Ecto neural progenitor cell (in vitro differentiated cells): ENCODE results near the gene TM9SF2.
"Not testable (repeated sequence)": the region's sequence is repeated elsewhere in the genome, so short reads cannot be mapped to it uniquely, and the experiment has no call there.

Experiments used
- DNase-seq: peaks from one replicate; pipeline ENCODE4 v3.0.0-alpha.2; 2018; ENCODE audit warnings: low spot score

TM9SF2 gene

DNA sequence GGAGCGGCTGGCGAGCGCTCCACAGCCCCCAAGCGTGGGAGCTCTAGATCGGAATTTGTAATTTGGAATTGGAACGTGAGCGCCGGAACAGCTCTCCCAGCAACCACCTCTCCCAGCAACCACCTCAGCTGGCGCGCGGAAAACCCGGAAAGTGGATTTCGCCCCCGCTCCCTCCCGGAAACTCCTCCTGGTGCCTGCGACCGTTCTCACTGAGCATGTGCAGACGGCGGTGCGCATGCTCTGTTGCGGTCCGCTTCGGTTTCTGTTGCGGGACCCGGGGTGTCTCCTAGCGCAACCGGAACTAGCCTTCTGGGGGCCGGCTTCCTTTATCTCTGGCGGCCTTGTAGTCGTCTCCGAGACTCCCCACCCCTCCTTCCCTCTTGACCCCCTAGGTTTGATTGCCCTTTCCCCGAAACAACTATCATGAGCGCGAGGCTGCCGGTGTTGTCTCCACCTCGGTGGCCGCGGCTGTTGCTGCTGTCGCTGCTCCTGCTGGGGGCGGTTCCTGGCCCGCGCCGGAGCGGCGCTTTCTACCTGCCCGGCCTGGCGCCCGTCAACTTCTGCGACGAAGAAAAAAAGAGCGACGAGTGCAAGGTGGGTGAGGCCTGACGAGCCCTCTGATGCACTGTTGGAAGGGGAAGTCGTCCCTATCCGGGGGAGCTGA is at the start of gene TM9SF2:
Gene TM9SF2 (plus strand): TSS at position 289 of the 664 bp plus-strand sequence. CDS start 135 bp downstream, at position 424.
- peak; percentile 99 for DNase-seq

DNA sequence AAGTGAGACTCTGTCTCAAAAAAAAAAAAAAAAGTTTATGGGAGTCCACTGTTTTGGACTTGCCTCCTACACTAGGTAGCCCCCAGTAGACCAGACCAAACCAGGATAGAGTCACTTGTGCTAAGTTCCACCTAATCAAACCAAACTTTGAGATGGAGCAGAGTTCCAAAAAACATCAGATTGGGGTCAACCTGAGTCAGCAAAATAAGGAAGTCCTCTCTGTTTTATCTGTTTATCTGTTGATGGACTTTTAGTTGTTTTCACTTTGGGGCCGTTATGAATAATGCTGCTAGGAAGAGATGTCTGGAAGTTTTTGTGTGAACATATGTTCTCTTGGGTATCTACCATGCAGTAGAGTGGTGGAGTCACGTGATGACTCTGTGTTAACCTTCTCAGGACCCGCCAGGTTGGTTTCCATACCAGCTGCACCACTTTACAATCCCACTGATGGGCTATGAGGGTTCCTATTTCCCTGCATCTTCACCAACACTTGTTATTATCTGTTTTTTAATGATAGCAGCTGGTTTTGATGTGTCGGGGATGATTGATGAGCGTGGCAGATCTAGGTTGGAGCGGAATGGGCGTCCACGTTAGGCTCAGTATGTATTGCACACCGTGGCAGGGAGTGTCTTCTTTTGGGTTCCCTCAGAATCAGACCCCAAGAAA is 46.6 kb upstream of the TM9SF2 start:
- DNase-seq, result no peak

DNA sequence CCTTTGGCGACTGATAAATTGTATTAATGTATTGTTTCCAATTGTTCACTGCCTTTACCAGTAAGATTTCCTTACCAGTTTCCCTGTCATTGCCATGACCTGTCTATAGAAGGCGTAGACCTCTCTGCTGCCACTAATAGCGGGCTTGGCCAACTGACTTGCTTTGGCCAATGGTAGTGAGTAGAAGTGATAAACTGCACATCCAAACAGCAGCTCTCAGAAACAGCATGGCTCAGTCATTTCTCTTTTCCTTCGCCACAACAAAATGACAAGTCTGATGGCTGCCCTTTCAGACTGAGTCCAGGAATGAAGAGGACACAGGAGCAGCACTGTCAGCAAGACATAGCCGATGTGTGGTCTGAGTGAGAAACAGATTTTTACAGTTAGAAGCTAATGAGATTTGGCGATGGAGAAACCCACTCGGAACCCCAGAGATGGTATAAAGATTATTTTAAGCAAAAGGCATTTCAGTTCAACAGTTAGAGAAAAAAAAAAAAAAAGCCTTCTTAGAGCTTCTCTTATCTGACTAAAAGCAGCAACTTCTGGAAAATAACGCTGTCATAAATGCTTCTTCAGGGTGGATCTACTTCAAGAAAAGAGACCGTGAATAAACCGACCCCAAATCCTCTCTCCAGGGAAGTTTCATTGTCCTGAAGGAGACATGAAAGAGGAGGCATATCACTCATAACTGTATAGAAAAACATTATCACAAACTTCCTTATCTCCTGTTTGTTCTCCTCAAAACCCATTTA is 42.0 kb upstream of the TM9SF2 start:
- DNase-seq, result no peak

GRCh38 chr13:99460802-99461201 is 40.5 kb upstream of the TM9SF2 start:
- DNase-seq, result not testable (repeated sequence)

GRCh38 chr13:99463646-99464397 is 37.5 kb upstream of the TM9SF2 start:
- DNase-seq, result no peak

DNA sequence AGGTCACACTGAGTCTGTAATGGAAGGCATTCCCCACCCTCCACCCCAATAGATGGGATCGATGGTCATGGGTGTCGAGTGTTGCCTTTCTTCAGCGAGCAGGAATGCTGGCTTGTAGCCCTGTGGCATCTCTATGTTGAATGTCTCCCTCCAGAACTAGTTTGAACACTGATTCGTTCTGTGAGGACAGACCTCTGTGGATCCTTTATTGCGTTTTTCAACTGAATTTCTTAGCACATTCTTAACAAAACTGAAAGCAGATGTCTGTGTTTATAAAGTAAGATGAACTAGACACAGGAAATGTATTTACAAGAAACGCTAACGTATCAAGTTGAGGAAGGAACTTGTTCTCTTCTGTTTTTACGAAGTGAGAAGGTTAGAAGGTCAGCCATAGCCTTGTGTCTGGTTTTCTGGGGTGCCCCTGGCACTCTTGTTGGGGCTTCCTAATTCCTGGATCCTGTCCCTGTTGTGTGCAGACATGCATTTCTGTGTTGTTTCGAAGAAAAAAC is 36.8 kb upstream of the TM9SF2 start:
- DNase-seq, result no peak

DNA sequence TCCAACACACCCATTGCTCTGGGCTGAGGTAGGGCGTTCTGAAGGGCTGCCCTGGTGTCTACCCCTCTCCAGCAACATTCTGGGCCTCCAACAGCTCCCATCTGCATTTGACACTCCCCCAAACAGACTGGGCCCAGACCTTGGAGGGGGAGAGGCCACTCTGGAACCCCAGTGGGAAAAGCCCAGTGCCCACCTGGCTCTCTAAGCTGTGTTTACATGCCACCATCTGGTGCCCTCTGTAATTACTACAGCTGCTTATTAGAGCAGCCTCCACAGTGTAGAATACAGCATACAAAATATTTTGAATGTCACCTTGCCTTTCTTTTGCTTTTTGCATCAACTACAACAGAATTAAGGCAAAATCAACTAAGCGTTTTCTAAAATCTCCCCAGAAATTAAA is 35.8 kb upstream of the TM9SF2 start:
- no peak for DNase-seq

DNA sequence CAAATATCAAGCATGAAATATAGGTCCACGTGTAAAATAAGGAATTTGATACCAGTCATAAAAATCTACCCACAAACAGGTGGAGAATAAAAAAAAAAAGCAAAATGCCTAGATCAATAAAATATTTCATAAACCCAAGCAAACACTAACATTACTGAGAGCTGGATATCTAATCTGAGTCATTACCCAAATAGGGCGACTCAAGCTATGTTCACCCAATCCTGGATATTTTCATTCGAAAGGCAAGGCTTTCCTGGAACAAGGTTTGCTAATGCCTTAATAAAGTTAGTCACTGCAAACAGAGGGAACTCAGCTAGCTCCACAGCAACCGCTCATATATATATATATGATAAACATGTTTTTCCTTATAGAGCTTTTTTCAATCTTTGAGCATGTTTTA is 33.5 kb upstream of the TM9SF2 start:
- no peak for DNase-seq

DNA sequence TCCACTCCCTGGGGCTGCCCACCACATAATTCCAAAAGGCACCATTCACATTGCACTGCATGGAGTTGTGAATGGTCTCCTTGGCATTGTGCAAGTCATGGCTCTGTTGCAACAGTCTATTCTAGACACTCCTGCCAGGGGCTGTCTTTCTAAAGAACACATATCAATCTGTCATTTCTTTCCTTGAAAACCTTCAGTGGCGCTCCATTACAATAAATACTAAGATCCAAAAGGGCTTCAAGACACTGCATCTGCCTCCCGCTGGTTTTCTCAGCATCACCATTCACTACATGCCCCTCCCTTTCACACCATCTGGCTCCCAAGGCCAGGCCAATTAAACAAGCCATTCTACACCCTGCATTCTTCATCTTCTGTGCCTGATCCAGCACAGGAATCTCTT is 32.2 kb upstream of the TM9SF2 start:
- no peak for DNase-seq

DNA sequence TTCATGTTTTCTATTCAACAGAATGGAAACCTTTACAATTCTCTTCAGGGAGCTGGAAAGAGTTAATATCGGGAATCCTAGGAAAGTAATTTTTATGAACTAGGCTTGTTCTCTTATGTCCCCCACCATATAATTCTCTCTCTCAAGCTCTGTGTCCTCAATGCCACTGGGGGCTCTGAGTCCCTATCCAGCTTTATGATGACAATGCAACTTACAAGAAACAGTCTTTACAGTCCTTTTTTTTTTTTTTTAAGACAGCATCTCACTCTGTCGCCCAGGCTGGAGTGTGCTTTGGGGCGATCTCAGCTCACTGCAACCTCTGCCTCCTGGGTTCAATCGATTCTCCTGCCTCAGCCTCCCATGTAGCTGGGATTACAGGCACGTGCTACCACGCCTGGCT is 31.2 kb upstream of the TM9SF2 start:
- no peak for DNase-seq

GRCh38 chr13:99471221-99472121 is 29.8 kb upstream of the TM9SF2 start:
- DNase-seq, result no peak

DNA sequence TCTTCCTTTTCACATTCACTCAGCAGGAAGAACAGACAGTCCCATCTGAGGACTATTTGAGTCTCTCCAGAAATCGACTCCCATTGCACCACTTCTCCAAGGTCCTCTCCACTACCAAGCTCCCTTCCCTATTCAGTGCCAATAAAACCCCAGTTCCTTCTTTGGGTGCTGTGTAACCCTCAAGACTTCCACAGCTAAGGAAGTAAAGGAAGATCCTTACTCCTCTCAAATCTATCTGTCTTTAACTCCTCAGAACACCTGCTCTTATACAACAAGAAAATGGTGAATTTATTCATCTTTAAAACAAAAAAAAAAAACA is 29.2 kb upstream of the TM9SF2 start:
- DNase-seq, result no peak

GRCh38 chr13:99473515-99473914 is 27.8 kb upstream of the TM9SF2 start:
- no peak for DNase-seq

- no peak for DNase-seq
Measured at GRCh38 chr13:99476648-99477047, 24.6 kb upstream of the TM9SF2 start.

GRCh38 chr13:99477493-99477892 is 23.8 kb upstream of the TM9SF2 start:
- no peak for DNase-seq

DNA sequence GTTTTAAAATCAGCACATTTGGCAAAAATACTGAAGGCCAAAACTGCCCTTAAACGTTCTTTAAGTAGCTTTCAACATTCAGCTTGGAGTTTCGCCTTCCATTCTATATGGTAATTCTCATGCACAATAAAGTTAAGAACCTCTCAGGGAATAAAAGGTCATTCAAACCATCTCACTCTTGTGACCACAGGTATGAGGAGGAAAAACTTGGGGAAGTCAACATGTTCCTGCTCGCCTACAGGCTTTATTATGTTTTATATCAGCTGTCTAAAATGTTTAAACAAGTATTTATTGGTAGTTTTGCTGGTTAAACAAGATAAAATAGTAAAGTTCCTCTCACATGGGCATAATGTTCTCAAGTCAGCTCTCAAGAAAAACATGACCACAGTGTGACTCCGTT is 19.9 kb upstream of the TM9SF2 start:
- DNase-seq, result no peak

- DNase-seq, result no peak
Measured at GRCh38 chr13:99484473-99484872, 16.8 kb upstream of the TM9SF2 start.

DNA sequence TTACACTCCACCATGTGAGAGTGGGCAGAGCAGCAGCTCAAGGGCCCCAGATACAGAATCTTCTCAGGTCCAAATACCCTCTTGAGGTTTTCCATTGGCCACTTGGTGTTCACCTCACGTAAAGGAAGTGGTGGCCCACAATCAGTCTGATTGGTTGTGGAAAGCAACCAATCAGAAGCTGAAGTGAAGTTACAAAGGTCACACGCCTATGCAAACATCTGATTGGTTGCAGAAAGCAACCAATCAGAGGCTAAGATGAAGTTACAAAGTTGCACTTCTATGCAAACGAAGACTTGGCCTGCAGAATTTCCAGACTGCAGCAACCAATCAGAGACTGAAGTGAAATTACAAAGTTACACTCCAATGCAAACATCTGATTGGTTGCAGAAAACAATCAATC is 14.3 kb upstream of the TM9SF2 start:
- DNase-seq, result no peak

DNA sequence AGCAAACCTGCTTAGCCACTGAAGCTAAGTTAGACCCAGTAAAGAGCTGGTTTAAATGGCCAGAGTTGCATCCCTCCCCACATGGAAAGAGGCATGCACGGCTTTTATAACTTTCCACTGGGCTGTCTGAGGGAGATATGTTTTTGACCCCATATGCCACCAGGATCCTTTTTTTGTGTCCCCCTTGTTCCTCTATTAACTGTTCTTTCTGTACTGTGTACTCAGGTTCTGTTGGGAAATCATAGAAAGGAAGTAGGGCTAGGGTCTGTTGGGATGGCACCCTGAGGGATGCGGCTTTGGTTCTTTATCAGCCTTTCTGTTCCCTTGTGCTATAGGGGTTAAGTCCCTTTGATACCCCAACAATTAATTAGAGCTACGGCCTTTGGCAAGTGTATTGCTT is 12.2 kb upstream of the TM9SF2 start:
- no peak for DNase-seq

GRCh38 chr13:99491750-99492149 is 9.5 kb upstream of the TM9SF2 start:
- DNase-seq, result not testable (repeated sequence)

- DNase-seq, result no peak
Measured at GRCh38 chr13:99495466-99496183, 5.6 kb upstream of the TM9SF2 start.
